HTR-8/SVneo (cell line): ENCODE results near the gene GMPPA.
A peak's percentile ranks its signal among the peaks of the same experiment; 100 is the strongest.

Source experiments
- DNase-seq: peaks from one replicate; pipeline ENCODE4 v3.0.0; 2011; ENCODE audit warnings: low spot score, mixed read lengths; ENCODE audit not compliant: insufficient read length
- FAIRE-seq: peaks from 2 replicates; lab custom pipeline; 2011; peaks lifted over from hg19 to GRCh38; lab: Jason Lieb, UNC

The GMPPA gene

GRCh38 chr2:219551441-219552381 is 53.0 kb downstream of the GMPPA start:
- peak; percentile 64 for DNase-seq
- peak; percentile 92 for FAIRE-seq

DNA sequence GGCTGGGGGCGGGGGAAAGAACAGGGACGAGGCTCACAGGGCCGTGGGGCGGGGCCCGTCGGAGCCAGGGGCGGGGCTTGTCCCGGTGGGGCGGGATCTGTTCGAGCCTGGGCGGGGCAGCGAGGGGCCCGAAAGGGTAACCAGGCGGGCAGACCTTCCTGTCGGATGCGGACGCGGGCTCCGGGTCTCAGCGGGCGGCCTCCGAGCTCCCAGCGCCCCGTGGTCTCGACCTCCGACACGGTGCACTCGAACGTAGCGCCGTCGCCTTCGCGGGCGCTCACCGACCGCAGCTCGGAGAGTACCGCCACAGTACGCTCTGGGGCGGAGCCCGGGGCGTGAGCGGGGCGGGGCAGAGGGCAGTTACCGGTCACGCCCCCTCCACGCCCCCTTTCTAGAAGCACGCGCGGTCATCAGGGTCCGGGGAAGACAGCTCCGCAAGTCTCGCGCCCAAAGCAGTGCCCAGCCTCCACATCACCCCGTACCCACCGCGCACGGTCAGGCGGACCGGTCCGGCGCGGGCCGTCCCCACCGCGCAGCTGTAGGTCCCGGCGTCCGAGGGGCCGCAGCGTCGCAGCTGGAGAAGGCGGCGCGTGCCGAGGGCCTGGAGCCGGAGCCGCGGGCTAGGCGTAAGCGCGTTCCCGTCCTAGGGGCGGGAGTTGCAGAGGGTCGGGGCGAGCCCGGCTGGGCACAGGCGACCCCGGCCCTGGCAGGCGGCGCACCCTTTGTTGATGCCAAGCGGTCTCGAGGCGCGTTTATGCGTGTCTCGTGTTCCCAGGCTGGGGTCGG is 53.9 kb downstream of the GMPPA start:
- FAIRE-seq (peak; percentile 80), DNase-seq (peak; percentile 85)

GRCh38 chr2:219553168-219553417 is 54.4 kb downstream of the GMPPA start:
- DNase-seq (no peak), FAIRE-seq (no peak)

GRCh38 chr2:219553463-219553963 is 54.8 kb downstream of the GMPPA start:
- no peak for DNase-seq

GRCh38 chr2:219554350-219554749 is 55.7 kb downstream of the GMPPA start:
- DNase-seq = no peak
- no peak for FAIRE-seq

More at GRCh38 chr2:219553463-219553963, 54.8 kb downstream of the GMPPA start:
- FAIRE-seq = peak; percentile 46

- no peak for FAIRE-seq
- no peak for DNase-seq
Measured at GRCh38 chr2:219555956-219556355, 57.3 kb downstream of the GMPPA start.

DNA sequence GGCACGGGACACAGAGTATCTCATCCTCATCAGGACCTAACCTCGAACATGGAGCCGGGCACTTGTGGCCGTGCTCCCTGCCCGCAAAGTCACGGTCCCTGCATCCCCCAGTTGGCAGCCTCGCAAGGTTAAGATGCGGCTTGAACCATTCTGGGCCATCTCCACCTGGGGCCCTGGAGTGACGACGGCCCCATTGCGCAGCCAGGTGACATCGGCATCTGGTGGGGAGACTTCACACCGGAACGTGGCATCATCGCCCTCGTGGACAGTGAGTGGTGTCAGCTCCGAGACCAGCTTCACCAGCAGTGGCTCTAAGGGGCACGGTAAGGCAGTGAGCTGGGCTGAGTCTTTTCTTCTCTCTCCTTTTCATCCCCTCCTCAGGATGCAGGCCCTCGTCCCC is 57.7 kb downstream of the GMPPA start:
- DNase-seq = no peak
- no peak for FAIRE-seq
